HG02588 (cell line): ENCODE measurements around the gene CSF3.
"Not testable (repeated sequence)": the region's sequence is repeated elsewhere in the genome, so short reads cannot be mapped to it uniquely, and the experiment has no call there.

Experiments used
- ATAC-seq: cut with Tn5 transposase; IDR thresholded peaks from one replicate; pipeline ENCODE4 v1.9.1; 2021; ENCODE audit warnings: mild to moderate bottlenecking, moderate library complexity; ENCODE audit not compliant: unreplicated experiment

The CSF3 gene

GRCh38 chr17:39996800-39997199 is 18.4 kb upstream of the CSF3 start:
- ATAC-seq = no peak

- ATAC-seq = no peak
These were observed 17.7 kb upstream of the CSF3 start for GRCh38 chr17:39997543-39997942.

- ATAC-seq = no peak
These were observed 16.2 kb upstream of the CSF3 start for GRCh38 chr17:39999067-39999466.

GRCh38 chr17:40000161-40000560 is 15.1 kb upstream of the CSF3 start:
- no peak for ATAC-seq

- not testable (repeated sequence) for ATAC-seq
These were observed 13.9 kb upstream of the CSF3 start for GRCh38 chr17:40001335-40001734.

GRCh38 chr17:40004072-40004471 is 11.2 kb upstream of the CSF3 start:
- no peak for ATAC-seq

- no peak for ATAC-seq
These were observed 10.5 kb upstream of the CSF3 start for GRCh38 chr17:40004712-40005111.

- ATAC-seq = no peak
These were observed 9.7 kb upstream of the CSF3 start for GRCh38 chr17:40005520-40005919.

- not testable (repeated sequence) for ATAC-seq
These were observed 4.2 kb upstream of the CSF3 start for GRCh38 chr17:40010946-40011500.

GRCh38 chr17:40012017-40012647 is 3.1 kb upstream of the CSF3 start:
- not testable (repeated sequence) for ATAC-seq

- ATAC-seq = no peak
These were observed 762 bp upstream of the CSF3 start for GRCh38 chr17:40014375-40014980.

- no peak for ATAC-seq
These were observed 1.1 kb downstream of the CSF3 start for GRCh38 chr17:40015998-40016985.

GRCh38 chr17:40017422-40018080 is 2.3 kb downstream of the CSF3 start:
- ATAC-seq = no peak

- no peak for ATAC-seq
These were observed 3.2 kb downstream of the CSF3 start for GRCh38 chr17:40018211-40019121.

- ATAC-seq = no peak
These were observed 4.1 kb downstream of the CSF3 start for GRCh38 chr17:40019140-40019991.

GRCh38 chr17:40020146-40020545 is 4.9 kb downstream of the CSF3 start:
- ATAC-seq = no peak

- no peak for ATAC-seq
These were observed 6.3 kb downstream of the CSF3 start for GRCh38 chr17:40021451-40021971.

- ATAC-seq = no peak
These were observed 7.3 kb downstream of the CSF3 start for GRCh38 chr17:40022497-40022896.
